SK-N-SH (cell line): ENCODE data around the gene VWF. TPM values are rescaled to one million over a fixed set of nuclear protein-coding genes. Genes with fewer than 3 reads are reported as not detected.

ENCODE experiments used
- CTCF ChIA-PET: fragments of 300-600, 350-600 bp; formaldehyde crosslinking; extraction: SDS; loops from one replicate; lab custom pipeline; 2021; lab: Yijun Ruan, JAX
- POLR2A ChIA-PET: fragments of 350-600 bp; sonication (Branson Sonifier 250); formaldehyde crosslinking; extraction: SDS; loops from one replicate; lab custom pipeline; 2020; ENCODE audit warnings: antibody characterized with exemption, inconsistent platforms; lab: Yijun Ruan, JAX
- DNase-seq: peaks from one replicate; pipeline ENCODE4 v3.0.0; 2012
- H2AFZ ChIP-seq: fragments of 200-600 bp; sonication (generic); 2 replicates; pipeline ENCODE4 v1.8.1; 2016; ENCODE audit warnings: antibody characterized with exemption, mild to moderate bottlenecking, low read depth
- H3F3A ChIP-seq: fragments of 200-600 bp; sonication (generic); replicated peaks from 2 replicates; pipeline ENCODE3; 2016; ENCODE audit warnings: antibody characterized with exemption, mild to moderate bottlenecking; ENCODE audit not compliant: insufficient read depth
- H3K27ac ChIP-seq, 2 experiments: fragments of 200-500 bp in 1 of 2; fragments of 200-600 bp in 1 of 2; sonication (Bioruptor generic) in 1 of 2; sonication (generic), shearing (Covaris generic) in 1 of 2; 2 replicates each; pipeline versions ENCODE4 v1.5.1 to v1.6.1; 2014 to 2016; ENCODE audit warnings: low read depth in 2 of 2, inconsistent platforms in 1 of 2, low read length in 1 of 2, mild to moderate bottlenecking in 1 of 2, mixed read lengths in 1 of 2
- H3K27me3 ChIP-seq: fragments of 200-600 bp; sonication (generic), shearing (Covaris generic); 2 replicates; pipeline ENCODE4 v1.6.1; 2016; ENCODE audit warnings: mixed run types; ENCODE audit not compliant: insufficient read depth
- H3K36me3 ChIP-seq, 2 experiments: fragments of 200-500 bp in 1 of 2; fragments of 200-600 bp in 1 of 2; sonication (Bioruptor generic) in 1 of 2; sonication (generic) in 1 of 2; replicated peaks in 1 of 2; 2 replicates each; pipeline versions ENCODE3 to v1.5.1; 2014 to 2016; ENCODE audit warnings: low read length in 1 of 2, mild to moderate bottlenecking in 1 of 2; ENCODE audit not compliant: insufficient read depth in 2 of 2, control insufficient read depth in 1 of 2
- H3K4me1 ChIP-seq, 2 experiments: fragments of 200-500 bp in 1 of 2; fragments of 200-600 bp in 1 of 2; sonication (Bioruptor generic) in 1 of 2; sonication (generic), shearing (Covaris generic) in 1 of 2; 2 replicates each; pipeline versions ENCODE4 v1.5.1 to v1.6.1; 2014 to 2016; ENCODE audit warnings: low read depth in 1 of 2, low read length in 1 of 2, mixed run types in 1 of 2; ENCODE audit not compliant: insufficient read depth in 2 of 2, control insufficient read depth in 1 of 2
- H3K4me2 ChIP-seq: fragments of 200-600 bp; sonication (generic), shearing (Covaris generic); 2 replicates; pipeline ENCODE4 v1.6.1; 2017; ENCODE audit warnings: mixed run types
- H3K4me3 ChIP-seq, 2 experiments: fragments of 200-500 bp in 1 of 2; fragments of 200-600 bp in 1 of 2; sonication (Bioruptor generic) in 1 of 2; sonication (generic), shearing (Covaris generic) in 1 of 2; 2 replicates each; pipeline versions ENCODE4 v1.5.1 to v1.8.1; 2014 to 2016; ENCODE audit warnings: low read depth in 2 of 2, inconsistent platforms in 1 of 2, low read length in 1 of 2, mild to moderate bottlenecking in 1 of 2, mixed read lengths in 1 of 2, moderate library complexity in 1 of 2
- H3K79me2 ChIP-seq: fragments of 200-600 bp; sonication (generic); 2 replicates; pipeline ENCODE4 v1.8.1; 2017; ENCODE audit warnings: mild to moderate bottlenecking; ENCODE audit not compliant: insufficient read depth
- H3K9ac ChIP-seq: fragments of 200-600 bp; sonication (generic); 2 replicates; pipeline ENCODE4 v1.6.1; 2017; ENCODE audit warnings: mixed run types
- H3K9me2 ChIP-seq: fragments of 200-600 bp; sonication (generic); 2 replicates; pipeline ENCODE4 v1.6.1; 2017; ENCODE audit warnings: mixed run types
- H3K9me3 ChIP-seq: fragments of 200-600 bp; sonication (generic); 2 replicates; pipeline ENCODE4 v1.6.1; 2017; ENCODE audit warnings: mixed run types, mild to moderate bottlenecking, moderate library complexity
- H4K20me1 ChIP-seq: fragments of 200-600 bp; sonication (generic); 2 replicates; pipeline ENCODE4 v1.6.1; 2017; ENCODE audit warnings: mild to moderate bottlenecking, mixed run types; ENCODE audit not compliant: insufficient read depth
- JUND ChIP-seq: IDR thresholded peaks from 2 replicates; pipeline ENCODE4 v1.4.0; 2012
- MEF2A ChIP-seq: IDR thresholded peaks from 2 replicates; pipeline ENCODE4 v1.4.0; 2012; ENCODE audit warnings: low read depth, borderline replicate concordance
- MXI1 ChIP-seq: IDR thresholded peaks from 2 replicates; pipeline ENCODE4 v1.6.1; 2012; ENCODE audit warnings: mild to moderate bottlenecking, low read depth, low read length, improper control_type of control experiment
- NRF1 ChIP-seq: IDR thresholded peaks from 2 replicates; pipeline ENCODE4 v1.6.1; 2012; ENCODE audit warnings: low read depth, mild to moderate bottlenecking, low read length
- RCOR1 ChIP-seq: fragments of 150-350 bp; IDR thresholded peaks from 2 replicates; pipeline ENCODE4 v1.6.1; 2017; ENCODE audit warnings: antibody characterized with exemption, low read length
- RFX5 ChIP-seq: IDR thresholded peaks from 2 replicates; pipeline ENCODE4 v1.6.1; 2012; ENCODE audit warnings: mild to moderate bottlenecking, improper control_type of control experiment, low read length
- RXRA ChIP-seq: IDR thresholded peaks from 2 replicates; pipeline ENCODE4 v1.4.0; 2012; ENCODE audit warnings: low read depth, mild to moderate bottlenecking, borderline replicate concordance
- SIN3A ChIP-seq: IDR thresholded peaks from 2 replicates; pipeline ENCODE4 v1.6.1; 2012; ENCODE audit warnings: low read depth, mild to moderate bottlenecking, low read length, moderate library complexity, borderline replicate concordance
- SMC3 ChIP-seq: IDR thresholded peaks from 2 replicates; pipeline ENCODE4 v1.6.1; 2012; ENCODE audit warnings: low read depth, low read length, improper control_type of control experiment
- WGBS: methylation state at CpG from one replicate; pipeline ENCODE4 v1.1.6; 2017; ENCODE audit warnings: low lambda C conversion rate; 5-methylcytosine and 5-hydroxymethylcytosine counted together
- polyA plus RNA-seq, 3 experiments: library from polyadenylated mRNA; depleted of rRNA; stranded (reverse); fragments of >200 nt; gene quantifications; 2 replicates each; pipeline ENCODE4 v1.2.3, GENCODE V29; 2012
- TF ChIP-seq, protein P1 (sequence below): IDR thresholded peaks from 2 replicates; pipeline ENCODE4 v1.6.1; 2012; ENCODE audit warnings: mild to moderate bottlenecking, low read depth, low read length, moderate library complexity
- TF ChIP-seq, protein P2 (sequence below): fragments of 150-350 bp; IDR thresholded peaks from 2 replicates; pipeline ENCODE4 v1.6.1; 2017; ENCODE audit warnings: antibody characterized with exemption, low read length, low read depth, borderline replicate concordance
- TF ChIP-seq, protein P3 (sequence below): IDR thresholded peaks from 2 replicates; pipeline ENCODE4 v1.4.0; 2012; ENCODE audit warnings: low read depth

VWF gene
- polyA plus RNA-seq, 1 of the 3 experiments (the other 2 are of a cell fraction): 0.12 TPM

DNA sequence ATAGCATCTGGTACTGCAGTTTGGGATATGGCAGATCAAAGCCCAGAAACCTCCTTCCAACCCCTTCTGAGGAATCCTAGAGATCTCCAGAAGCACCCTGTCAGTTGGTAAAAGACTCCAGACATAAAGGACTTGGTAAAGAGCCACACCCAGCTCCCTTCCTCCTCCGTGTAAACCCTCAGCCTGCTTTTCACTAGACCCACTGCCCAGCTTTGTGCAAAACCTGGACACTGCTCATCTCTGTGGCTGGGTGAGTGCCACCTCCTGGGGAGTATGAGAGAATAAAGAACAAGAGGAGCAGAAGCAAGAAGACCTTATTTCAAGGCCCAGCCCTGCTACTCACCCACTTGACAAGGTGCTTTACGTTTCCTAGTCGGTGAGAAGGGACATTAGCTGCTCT is 212.5 kb downstream of the VWF start (continued):
- TF ChIP-seq, protein P1, sequence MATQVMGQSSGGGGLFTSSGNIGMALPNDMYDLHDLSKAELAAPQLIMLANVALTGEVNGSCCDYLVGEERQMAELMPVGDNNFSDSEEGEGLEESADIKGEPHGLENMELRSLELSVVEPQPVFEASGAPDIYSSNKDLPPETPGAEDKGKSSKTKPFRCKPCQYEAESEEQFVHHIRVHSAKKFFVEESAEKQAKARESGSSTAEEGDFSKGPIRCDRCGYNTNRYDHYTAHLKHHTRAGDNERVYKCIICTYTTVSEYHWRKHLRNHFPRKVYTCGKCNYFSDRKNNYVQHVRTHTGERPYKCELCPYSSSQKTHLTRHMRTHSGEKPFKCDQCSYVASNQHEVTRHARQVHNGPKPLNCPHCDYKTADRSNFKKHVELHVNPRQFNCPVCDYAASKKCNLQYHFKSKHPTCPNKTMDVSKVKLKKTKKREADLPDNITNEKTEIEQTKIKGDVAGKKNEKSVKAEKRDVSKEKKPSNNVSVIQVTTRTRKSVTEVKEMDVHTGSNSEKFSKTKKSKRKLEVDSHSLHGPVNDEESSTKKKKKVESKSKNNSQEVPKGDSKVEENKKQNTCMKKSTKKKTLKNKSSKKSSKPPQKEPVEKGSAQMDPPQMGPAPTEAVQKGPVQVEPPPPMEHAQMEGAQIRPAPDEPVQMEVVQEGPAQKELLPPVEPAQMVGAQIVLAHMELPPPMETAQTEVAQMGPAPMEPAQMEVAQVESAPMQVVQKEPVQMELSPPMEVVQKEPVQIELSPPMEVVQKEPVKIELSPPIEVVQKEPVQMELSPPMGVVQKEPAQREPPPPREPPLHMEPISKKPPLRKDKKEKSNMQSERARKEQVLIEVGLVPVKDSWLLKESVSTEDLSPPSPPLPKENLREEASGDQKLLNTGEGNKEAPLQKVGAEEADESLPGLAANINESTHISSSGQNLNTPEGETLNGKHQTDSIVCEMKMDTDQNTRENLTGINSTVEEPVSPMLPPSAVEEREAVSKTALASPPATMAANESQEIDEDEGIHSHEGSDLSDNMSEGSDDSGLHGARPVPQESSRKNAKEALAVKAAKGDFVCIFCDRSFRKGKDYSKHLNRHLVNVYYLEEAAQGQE: no peak
- no peak for TF ChIP-seq JUND

DNA sequence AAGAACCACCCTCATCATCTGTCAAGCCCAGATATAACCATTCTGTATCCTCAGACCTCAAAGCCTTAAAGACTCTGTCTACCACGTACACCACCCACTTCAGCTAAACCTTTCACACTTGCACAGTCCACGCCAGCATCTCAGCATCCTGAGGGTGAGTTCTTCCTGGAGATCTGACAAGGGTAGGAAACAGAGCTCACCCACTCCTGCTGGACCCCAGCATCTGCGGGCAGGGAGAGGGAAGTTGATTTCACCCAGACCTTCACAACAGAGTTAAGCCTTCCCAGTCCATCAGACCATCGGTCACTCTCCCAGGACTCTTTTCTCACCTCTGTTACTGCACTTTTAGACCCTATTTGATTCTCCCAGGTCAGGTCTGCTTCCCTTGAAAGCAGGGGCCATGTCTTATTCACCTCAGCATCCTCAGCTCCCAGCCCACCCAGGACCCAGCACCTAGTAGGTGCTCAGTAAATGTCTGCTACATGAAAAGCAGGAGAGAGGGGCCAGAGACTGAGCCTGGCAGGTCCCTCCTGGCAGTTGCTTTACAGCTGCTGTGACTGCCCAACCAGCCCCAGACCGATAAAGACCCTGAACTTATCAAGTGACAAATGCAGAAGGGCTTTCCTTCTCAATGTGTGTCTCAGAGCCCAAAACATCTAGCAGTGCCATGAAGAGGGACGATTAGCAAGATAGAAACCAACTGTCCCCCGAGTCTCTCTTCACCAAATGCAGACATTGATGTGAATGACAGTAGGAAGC is 213.5 kb downstream of the VWF start:
- Histone ChIP-seq H3K9me3 (no peaks in the 10 kb centered on the region), H3K27ac (no peak overlapping the region), H3K4me3 (no peak overlapping the region), H3K36me3 (no peaks in the 10 kb centered on the region), H3K4me1 (peaks cover 0 to 11% of the 10 kb centered on the region in 2 experiments; a peak in 1 of 4 replicates), H3K27me3 (peaks cover 55% of the 10 kb centered on the region; the same call in 1 of the 2 replicates), H3K4me2 (no peak overlapping the region), H4K20me1 (no peaks in the 10 kb centered on the region), H3F3A (no peaks in the 10 kb centered on the region), H2AFZ (no peak overlapping the region), H3K79me2 (no peaks in the 10 kb centered on the region)
- CTCF ChIA-PET: no interaction called here
- DNase-seq: no peak
- POLR2A ChIA-PET: no interaction called here
- WGBS: 4% methylated on average over 7 of the region's 7 CpGs
- TF ChIP-seq, protein P2, sequence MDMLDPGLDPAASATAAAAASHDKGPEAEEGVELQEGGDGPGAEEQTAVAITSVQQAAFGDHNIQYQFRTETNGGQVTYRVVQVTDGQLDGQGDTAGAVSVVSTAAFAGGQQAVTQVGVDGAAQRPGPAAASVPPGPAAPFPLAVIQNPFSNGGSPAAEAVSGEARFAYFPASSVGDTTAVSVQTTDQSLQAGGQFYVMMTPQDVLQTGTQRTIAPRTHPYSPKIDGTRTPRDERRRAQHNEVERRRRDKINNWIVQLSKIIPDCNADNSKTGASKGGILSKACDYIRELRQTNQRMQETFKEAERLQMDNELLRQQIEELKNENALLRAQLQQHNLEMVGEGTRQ: no peak
- no peak for TF ChIP-seq RCOR1
- no peak for TF ChIP-seq SMC3
- TF ChIP-seq RFX5: no peak
- TF ChIP-seq SIN3A: no peak
- TF ChIP-seq NRF1: no peak
- no peak for TF ChIP-seq JUND
- TF ChIP-seq MEF2A: no peak
- no peak for TF ChIP-seq RXRA
- no peak for TF ChIP-seq MXI1
- TF ChIP-seq, protein P3, sequence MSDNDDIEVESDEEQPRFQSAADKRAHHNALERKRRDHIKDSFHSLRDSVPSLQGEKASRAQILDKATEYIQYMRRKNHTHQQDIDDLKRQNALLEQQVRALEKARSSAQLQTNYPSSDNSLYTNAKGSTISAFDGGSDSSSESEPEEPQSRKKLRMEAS: no peak
- TF ChIP-seq, all 33 proteins: peak for 0
- Histone ChIP-seq H3K9ac (no peak overlapping the region), H3K9me2 (no peaks in the 10 kb centered on the region)
